ENCODE measurements around the gene POGLUT2. TPM values are rescaled to one million over a fixed set of nuclear protein-coding genes. Genes with fewer than 3 reads are reported as not detected.

Gene POGLUT2
- total RNA-seq, 1 donor from 2014 or later = 13.9 TPM

DNA sequence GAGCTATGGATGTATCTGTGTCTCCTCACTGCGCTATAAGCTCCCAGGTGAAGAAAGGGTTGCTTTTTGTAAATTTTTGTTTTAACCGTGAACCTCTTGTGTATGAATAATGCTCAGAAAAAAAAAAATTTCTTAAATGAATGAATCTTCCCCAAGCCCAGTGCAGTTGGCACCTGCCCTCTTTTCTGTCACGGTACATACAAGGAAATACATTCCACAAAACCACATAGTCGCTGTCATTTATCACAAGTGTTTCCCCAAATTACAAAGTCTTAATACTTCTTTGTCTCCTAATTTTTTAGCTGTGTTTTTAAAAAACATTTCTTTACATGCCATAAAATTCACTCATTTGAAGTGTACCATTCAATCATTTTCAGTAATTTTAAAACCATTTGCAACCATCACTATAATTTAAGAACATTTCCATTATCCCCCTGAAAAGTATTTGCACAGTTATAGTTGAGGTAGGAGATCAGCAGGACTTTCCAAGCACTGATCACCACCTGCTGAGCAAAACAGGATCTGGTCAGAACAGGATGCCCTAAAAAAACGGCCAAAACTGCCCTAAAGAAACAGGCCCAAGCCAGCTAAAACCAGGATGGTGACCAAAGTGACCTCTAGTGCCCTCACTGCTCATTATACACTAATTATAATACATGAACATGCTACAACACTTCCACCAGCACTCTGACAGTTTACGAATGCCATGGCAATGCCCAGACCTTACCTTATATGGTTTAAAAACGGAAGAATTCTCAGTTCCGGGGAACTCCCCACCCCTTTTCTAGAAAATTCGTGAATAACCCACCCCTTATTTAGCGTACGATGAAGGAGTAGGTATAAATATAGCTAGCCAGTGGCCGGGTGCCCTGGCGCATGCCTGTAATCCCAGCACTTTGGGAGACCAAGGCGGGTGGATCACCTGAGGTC lies 23.9 kb downstream of the POGLUT2 start:
- Histone ChIP-seq H3K36me3 (ENCODE audit: control insufficient read depth, insufficient read depth, low read length) (no peaks in the 10 kb centered on the region), H3K4me3 (ENCODE audit: low read depth, low read length) (no peak overlapping the region), H3K27me3 (ENCODE audit: control insufficient read depth, insufficient read depth, low read length) (no peaks in the 10 kb centered on the region)
- no peak for TF ChIP-seq CTCF (IDR thresholded peaks at IDR 0.05; ENCODE audit: insufficient read depth, low read length, poor library complexity, severe bottlenecking)
- no peak for DNase-seq (ENCODE audit: low read depth)

DNA sequence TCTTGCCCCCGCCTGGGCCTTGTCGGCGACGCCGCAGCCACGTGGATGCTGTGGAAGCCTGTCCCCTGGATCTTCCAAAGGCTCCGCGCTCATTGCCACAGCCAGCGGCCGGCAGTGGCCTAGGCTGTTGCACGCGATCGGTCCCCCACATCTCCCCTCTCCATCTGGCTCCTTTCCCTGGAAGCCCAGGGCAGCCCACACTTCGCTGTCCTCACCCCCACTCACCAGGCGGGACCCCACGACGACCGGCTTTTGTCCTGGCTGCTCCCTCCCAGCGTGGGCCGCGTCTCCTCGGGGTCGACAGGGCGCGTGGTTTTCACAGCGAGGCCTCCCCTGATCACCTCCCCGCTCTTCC lies 24.6 kb downstream of the POGLUT2 start:
- H3K36me3 ChIP-seq (ENCODE audit: control insufficient read depth, insufficient read depth, low read length) = no peaks in the 10 kb centered on the region
- TF ChIP-seq CTCF (IDR thresholded peaks at IDR 0.05; ENCODE audit: insufficient read depth, low read length, poor library complexity, severe bottlenecking) = no peak
- no peaks in the 10 kb centered on the region for H3K27me3 ChIP-seq (ENCODE audit: control insufficient read depth, insufficient read depth, low read length)
- peak overlapping the region; percentile 72 for H3K4me3 ChIP-seq (ENCODE audit: low read depth, low read length)
- no peak for DNase-seq (ENCODE audit: low read depth)

GRCh38 chr13:102773441-102774213 lies 25.1 kb downstream of the POGLUT2 start, which contains the start of gene TEX30:
TEX30 (minus strand) TSS chr13:102773786; CDS start chr13:102770026, 3,760 bp downstream.
- no peak for TF ChIP-seq CTCF (IDR thresholded peaks at IDR 0.05; ENCODE audit: insufficient read depth, low read length, poor library complexity, severe bottlenecking)
- Histone ChIP-seq H3K36me3 (ENCODE audit: control insufficient read depth, insufficient read depth, low read length) (no peaks in the 10 kb centered on the region), H3K27me3 (ENCODE audit: control insufficient read depth, insufficient read depth, low read length) (no peaks in the 10 kb centered on the region), H3K4me3 (ENCODE audit: low read depth, low read length) (peak within 1 kb of the TSS; percentile 72)
- DNase-seq (ENCODE audit: low read depth) = peak; percentile 37

DNA sequence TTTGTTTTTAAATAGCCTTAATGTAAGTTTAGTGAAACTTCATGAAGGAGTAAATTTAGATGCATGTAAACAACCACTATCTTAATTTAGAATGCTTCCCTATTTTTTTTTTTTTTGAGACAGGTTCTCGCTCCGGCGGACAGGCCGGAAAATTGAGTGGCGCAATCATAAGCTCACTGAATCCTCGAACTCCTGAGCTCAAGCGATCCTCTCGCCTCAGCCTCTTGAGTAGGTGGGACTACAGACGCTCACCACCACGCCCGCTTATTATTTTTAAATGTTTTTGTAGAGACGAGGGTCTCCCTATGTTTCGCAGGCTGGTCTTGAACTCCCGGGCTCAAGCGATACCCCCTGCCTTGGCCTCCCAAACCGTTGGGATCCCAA lies 26.7 kb downstream of the POGLUT2 start:
- no peak for DNase-seq (ENCODE audit: low read depth)

More for the DNA sequence above, 26.7 kb downstream of the POGLUT2 start:
- Histone ChIP-seq H3K27me3 (ENCODE audit: control insufficient read depth, insufficient read depth, low read length) (no peaks in the 10 kb centered on the region), H3K4me3 (ENCODE audit: low read depth, low read length) (no peak overlapping the region), H3K36me3 (ENCODE audit: control insufficient read depth, insufficient read depth, low read length) (no peaks in the 10 kb centered on the region)
- TF ChIP-seq CTCF (IDR thresholded peaks at IDR 0.05; ENCODE audit: insufficient read depth, low read length, poor library complexity, severe bottlenecking) = no peak
